ENCODE measurements around the gene GRIP2.

GRIP2 gene

GRCh38 chr3:14525685-14526631 lies 14.2 kb downstream of the GRIP2 start:
- TF ChIP-seq FOXP2 (optimal IDR thresholded peaks at IDR 0.05; ENCODE audit: borderline replicate concordance, extremely low read depth, extremely low read length, insufficient read depth) (no peak), POLR2AphosphoS5 (IDR thresholded peaks at IDR 0.05; ENCODE audit: low read depth, low read length) (no peak), TAF1 (IDR thresholded peaks at IDR 0.05; ENCODE audit: borderline replicate concordance, insufficient read depth, low read length) (no peak), SIN3A (IDR thresholded peaks at IDR 0.05; ENCODE audit: borderline replicate concordance, insufficient read depth, low read length) (no peak), REST (IDR thresholded peaks at IDR 0.05; ENCODE audit: insufficient read depth in 1 of 2, low read depth in 2 of 2, low read length in 2 of 2) (no peak)

- TF ChIP-seq FOXP2 (optimal IDR thresholded peaks at IDR 0.05; ENCODE audit: borderline replicate concordance, extremely low read depth, extremely low read length, insufficient read depth) (no peak), REST (IDR thresholded peaks at IDR 0.05; ENCODE audit: insufficient read depth in 1 of 2, low read depth in 2 of 2, low read length in 2 of 2) (no peak), POLR2AphosphoS5 (IDR thresholded peaks at IDR 0.05; ENCODE audit: low read depth, low read length) (no peak), TAF1 (IDR thresholded peaks at IDR 0.05; ENCODE audit: borderline replicate concordance, insufficient read depth, low read length) (no peak), SIN3A (IDR thresholded peaks at IDR 0.05; ENCODE audit: borderline replicate concordance, insufficient read depth, low read length) (no peak)
Measured at GRCh38 chr3:14524920-14525660, 15.1 kb downstream of the GRIP2 start.

- no peak for TF ChIP-seq FOXP2 (optimal IDR thresholded peaks at IDR 0.05; ENCODE audit: borderline replicate concordance, extremely low read depth, extremely low read length, insufficient read depth)
- TF ChIP-seq SIN3A (IDR thresholded peaks at IDR 0.05; ENCODE audit: borderline replicate concordance, insufficient read depth, low read length) = no peak
- TF ChIP-seq TAF1 (IDR thresholded peaks at IDR 0.05; ENCODE audit: borderline replicate concordance, insufficient read depth, low read length) = no peak
- TF ChIP-seq POLR2AphosphoS5 (IDR thresholded peaks at IDR 0.05; ENCODE audit: low read depth, low read length) = no peak
- TF ChIP-seq REST (IDR thresholded peaks at IDR 0.05; ENCODE audit: insufficient read depth in 1 of 2, low read depth in 2 of 2, low read length in 2 of 2) = no peak
Measured at GRCh38 chr3:14524311-14524711, 15.8 kb downstream of the GRIP2 start.

- TF ChIP-seq FOXP2 (optimal IDR thresholded peaks at IDR 0.05; ENCODE audit: borderline replicate concordance, extremely low read depth, extremely low read length, insufficient read depth) = no peak
- no peak for TF ChIP-seq SIN3A (IDR thresholded peaks at IDR 0.05; ENCODE audit: borderline replicate concordance, insufficient read depth, low read length)
- no peak for TF ChIP-seq POLR2AphosphoS5 (IDR thresholded peaks at IDR 0.05; ENCODE audit: low read depth, low read length)
- no peak for TF ChIP-seq TAF1 (IDR thresholded peaks at IDR 0.05; ENCODE audit: borderline replicate concordance, insufficient read depth, low read length)
- TF ChIP-seq REST (IDR thresholded peaks at IDR 0.05; ENCODE audit: insufficient read depth in 1 of 2, low read depth in 2 of 2, low read length in 2 of 2) = no peak
Measured at GRCh38 chr3:14523792-14524191, 16.4 kb downstream of the GRIP2 start.

Measured in PFSK-1 (cell line).